Caco-2 (cell line): ENCODE results near the gene FAM151A. TPM values are rescaled to one million over a fixed set of nuclear protein-coding genes. Genes with fewer than 3 reads are reported as not detected.

Source experiments
- BruUV-seq: library from RNA; stranded (reverse); fragments of 400-500 nt; replicated peaks from 2 replicates; lab custom pipeline; 2021; lab: Mats Ljungman, UMichigan
- CTCF ChIA-PET: fragments of 300-600 bp; sonication (Branson Sonifier 250); formaldehyde crosslinking; loops from one replicate; lab custom pipeline; 2022; ENCODE audit warnings: antibody characterized with exemption; lab: Charles Lee
- POLR2A ChIA-PET: fragments of 300-600 bp; sonication (Branson Sonifier 250); formaldehyde crosslinking; loops from one replicate; lab custom pipeline; 2022; ENCODE audit warnings: antibody characterized with exemption; lab: Charles Lee
- DNase-seq, 2 experiments: peaks; one replicate each; pipeline versions ENCODE4 v3.0.0 to v3.0.0-alpha.2; 2020 to 2022
- H3K27me3 ChIP-seq: replicated peaks from 2 replicates; pipeline ENCODE4 v1.6.0; 2011; ENCODE audit warnings: low read length; ENCODE audit not compliant: control insufficient read depth, insufficient read depth
- H3K36me3 ChIP-seq: 2 replicates; pipeline ENCODE4 v1.5.1; 2011; ENCODE audit warnings: low read length; ENCODE audit not compliant: control insufficient read depth, insufficient read depth
- H3K4me1 ChIP-seq: fragments of 250-450 bp; sonication (Bioruptor Pico); 2 replicates; pipeline ENCODE4 v1.5.1; 2020; ENCODE audit warnings: mild to moderate bottlenecking
- H3K4me3 ChIP-seq: 2 replicates; pipeline ENCODE4 v1.5.1; 2011; ENCODE audit warnings: low read depth, mild to moderate bottlenecking, control low read depth, low read length
- H3K9me3 ChIP-seq: fragments of 250-450 bp; sonication (Bioruptor Pico); 2 replicates; pipeline ENCODE4 v1.5.1; 2020; ENCODE audit warnings: mild to moderate bottlenecking, moderate library complexity
- H3K27ac Mint-ChIP-seq: one replicate; pipeline ENCODE4 v1.8.0; 2022; ENCODE audit warnings: mixed read lengths; ENCODE audit not compliant: unreplicated experiment
- H3K27me3 Mint-ChIP-seq: one replicate; pipeline ENCODE4 v1.8.0; 2022; ENCODE audit warnings: mixed read lengths; ENCODE audit not compliant: insufficient read depth, unreplicated experiment
- H3K36me3 Mint-ChIP-seq: one replicate; pipeline ENCODE4 v1.8.0; 2022; ENCODE audit warnings: mild to moderate bottlenecking, mixed read lengths; ENCODE audit not compliant: insufficient read depth, unreplicated experiment
- H3K4me1 Mint-ChIP-seq: one replicate; pipeline ENCODE4 v1.8.0; 2022; ENCODE audit warnings: low read depth, mixed read lengths; ENCODE audit not compliant: unreplicated experiment
- H3K4me3 Mint-ChIP-seq: one replicate; pipeline ENCODE4 v1.8.0; 2022; ENCODE audit warnings: mild to moderate bottlenecking, moderate library complexity, mixed read lengths; ENCODE audit not compliant: unreplicated experiment
- H3K9me3 Mint-ChIP-seq: one replicate; pipeline ENCODE4 v1.8.0; 2022; ENCODE audit warnings: mixed read lengths; ENCODE audit not compliant: unreplicated experiment
- CTCF ChIP-seq, 2 experiments: fragments of 200-600 bp in 1 of 2; IDR thresholded peaks; 1 replicate in 1 of 2; 2 replicates in 1 of 2; pipeline versions ENCODE4 v1.5.1 to v1.8.0; 2011 to 2022; ENCODE audit warnings: antibody characterized with exemption in 1 of 2, control low read depth in 1 of 2, inconsistent platforms in 1 of 2, low read depth in 1 of 2, low read length in 1 of 2, mild to moderate bottlenecking in 1 of 2, moderate library complexity in 1 of 2; ENCODE audit not compliant: insufficient read depth in 1 of 2, severe bottlenecking in 1 of 2, unreplicated experiment in 1 of 2
- intact Hi-C: fragments of 100-400 bp; cut with micrococcal nuclease; formaldehyde crosslinking; loops from one replicate; pipeline ENCODE4 v1.10.0; 2022; ENCODE audit not compliant: unreplicated experiment
- total RNA-seq: library from RNA; stranded (reverse); gene quantifications from 2 replicates; pipeline ENCODE4 v1.2.3, GENCODE V29; 2022

Gene FAM151A
- total RNA-seq, 1 experiment from 2014 or later: 22.3 TPM

- Mint-ChIP-seq H3K27me3 (no peaks in the 10 kb centered on the region), H3K27ac (no peak overlapping the region), H3K36me3 (peaks cover 4% of the 10 kb centered on the region), H3K4me1 (peaks cover 11% of the 10 kb centered on the region), H3K9me3 (no peaks in the 10 kb centered on the region), H3K4me3 (peak overlapping the region; percentile 45)
- H3K4me3 ChIP-seq: peak overlapping the region; percentile 21
- intact Hi-C loops: no loop called here
- ChIA-PET CTCF (no interaction called here), POLR2A (interaction anchor here (0.6 kb wide), 1 partner anchor 76 kb away, joined by 6 read pairs; no protein-coding TSS in a partner anchor)
- BruUV-seq: TSS peak; percentile 74
- peak; percentile 54 to 89 for DNase-seq
- H3K9me3 ChIP-seq: no peaks in the 10 kb centered on the region
- no peaks in the 10 kb centered on the region for H3K36me3 ChIP-seq
- no peak for TF ChIP-seq CTCF (IDR thresholded peaks at IDR 0.05; ENCODE audit: insufficient read depth in 1 of 2, low read depth in 1 of 2, low read length in 1 of 2, severe bottlenecking in 1 of 2, unreplicated experiment in 1 of 2)
- peaks cover 14% of the 10 kb centered on the region for H3K4me1 ChIP-seq
- no peaks in the 10 kb centered on the region for H3K27me3 ChIP-seq
These were observed 58.8 kb downstream of the FAM151A start for GRCh38 chr1:54564312-54565112.

- H3K4me3 ChIP-seq: no peak overlapping the region
- H3K9me3 Mint-ChIP-seq: no peaks in the 10 kb centered on the region
- H3K27me3 ChIP-seq: no peaks in the 10 kb centered on the region
- POLR2A ChIA-PET: no interaction called here
- no peak for TF ChIP-seq CTCF (IDR thresholded peaks at IDR 0.05; ENCODE audit: insufficient read depth in 1 of 2, low read depth in 1 of 2, low read length in 1 of 2, severe bottlenecking in 1 of 2, unreplicated experiment in 1 of 2)
- intact Hi-C loops: no loop called here
- BruUV-seq: no TSS peak
- H3K27me3 Mint-ChIP-seq: no peaks in the 10 kb centered on the region
- no peaks in the 10 kb centered on the region for H3K36me3 Mint-ChIP-seq
- peaks cover 3% of the 10 kb centered on the region for H3K4me1 ChIP-seq
- H3K4me3 Mint-ChIP-seq: no peak overlapping the region
- CTCF ChIA-PET: no interaction called here
- no peak overlapping the region for H3K27ac Mint-ChIP-seq
- H3K36me3 ChIP-seq: no peaks in the 10 kb centered on the region
- no peak for DNase-seq
- H3K4me1 Mint-ChIP-seq: no peaks in the 10 kb centered on the region
- H3K9me3 ChIP-seq: no peaks in the 10 kb centered on the region
These were observed 63.5 kb downstream of the FAM151A start for GRCh38 chr1:54559771-54560231.

Other genes with a start within 250 kb of the FAM151A start
- 40.6 and 42.1 TPM in 2 replicates for gene SSBP3, start 217.1 kb downstream of the FAM151A start, total RNA-seq
- gene ACOT11, start 75.3 kb downstream of the FAM151A start, total RNA-seq: 4.0 and 4.1 TPM in 2 replicates
- gene MROH7, start 18.3 kb upstream of the FAM151A start, total RNA-seq: 0.30 TPM in 1 of 2 replicates, not detected in the other
- 14.0 and 14.8 TPM in 2 replicates for gene TTC4, start 92.3 kb upstream of the FAM151A start, total RNA-seq
- 5.8 and 6.5 TPM in 2 replicates for gene PARS2, start 141.0 kb upstream of the FAM151A start, total RNA-seq
- 8.8 and 9.9 TPM in 2 replicates for gene TTC22, start 177.8 kb upstream of the FAM151A start, total RNA-seq